Coronary artery (tissue), 2 donors: ENCODE measurements around the gene CSTA.
A peak's percentile ranks its signal among the peaks of the same experiment; 100 is the strongest.

ENCODE experiments used
- DNase-seq: peaks from one replicate; pipeline ENCODE4 v3.0.0-alpha.2; 2017; ENCODE audit warnings: low spot score
- H3K27ac ChIP-seq, 2 donors: fragments of 200-600 bp; sonication (generic); one replicate each; pipeline ENCODE4 v1.5.1; 2016 to 2019
- H3K4me3 ChIP-seq: fragments of 200-600 bp; sonication (generic); 2 replicates; pipeline ENCODE4 v1.5.1; 2016; ENCODE audit warnings: mild to moderate bottlenecking, moderate library complexity
- TF ChIP-seq, protein P1 (sequence below): fragments of 200-600 bp; sonication (generic); IDR thresholded peaks from one replicate; pipeline ENCODE4 v1.5.1; 2019; ENCODE audit warnings: antibody characterized with exemption

Gene CSTA

DNA sequence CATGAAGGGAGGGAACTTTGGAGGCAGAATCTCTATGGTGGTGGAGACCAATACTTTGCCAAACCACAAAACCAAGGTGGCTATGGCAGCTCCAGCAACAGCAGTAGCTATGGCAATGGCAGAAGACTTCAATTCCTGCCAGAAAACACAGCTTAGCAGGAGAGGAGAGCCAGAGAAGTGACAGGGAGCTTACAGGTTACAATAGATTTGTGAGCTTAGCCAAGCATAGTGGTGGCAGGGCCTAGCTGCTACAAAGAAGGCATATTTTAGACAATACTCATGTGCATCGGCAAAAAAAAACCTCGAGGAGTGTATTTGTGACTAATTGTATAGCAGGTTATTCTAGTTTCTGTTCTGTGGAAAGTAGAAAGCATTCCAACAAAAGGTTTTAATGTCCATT, 6.4 kb upstream of the CSTA start:
- DNase-seq, result no peak
- TF ChIP-seq, protein P1, sequence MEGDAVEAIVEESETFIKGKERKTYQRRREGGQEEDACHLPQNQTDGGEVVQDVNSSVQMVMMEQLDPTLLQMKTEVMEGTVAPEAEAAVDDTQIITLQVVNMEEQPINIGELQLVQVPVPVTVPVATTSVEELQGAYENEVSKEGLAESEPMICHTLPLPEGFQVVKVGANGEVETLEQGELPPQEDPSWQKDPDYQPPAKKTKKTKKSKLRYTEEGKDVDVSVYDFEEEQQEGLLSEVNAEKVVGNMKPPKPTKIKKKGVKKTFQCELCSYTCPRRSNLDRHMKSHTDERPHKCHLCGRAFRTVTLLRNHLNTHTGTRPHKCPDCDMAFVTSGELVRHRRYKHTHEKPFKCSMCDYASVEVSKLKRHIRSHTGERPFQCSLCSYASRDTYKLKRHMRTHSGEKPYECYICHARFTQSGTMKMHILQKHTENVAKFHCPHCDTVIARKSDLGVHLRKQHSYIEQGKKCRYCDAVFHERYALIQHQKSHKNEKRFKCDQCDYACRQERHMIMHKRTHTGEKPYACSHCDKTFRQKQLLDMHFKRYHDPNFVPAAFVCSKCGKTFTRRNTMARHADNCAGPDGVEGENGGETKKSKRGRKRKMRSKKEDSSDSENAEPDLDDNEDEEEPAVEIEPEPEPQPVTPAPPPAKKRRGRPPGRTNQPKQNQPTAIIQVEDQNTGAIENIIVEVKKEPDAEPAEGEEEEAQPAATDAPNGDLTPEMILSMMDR, result no peak
- H3K27ac ChIP-seq, result no peak overlapping the region
- no peak overlapping the region for H3K4me3 ChIP-seq

DNA sequence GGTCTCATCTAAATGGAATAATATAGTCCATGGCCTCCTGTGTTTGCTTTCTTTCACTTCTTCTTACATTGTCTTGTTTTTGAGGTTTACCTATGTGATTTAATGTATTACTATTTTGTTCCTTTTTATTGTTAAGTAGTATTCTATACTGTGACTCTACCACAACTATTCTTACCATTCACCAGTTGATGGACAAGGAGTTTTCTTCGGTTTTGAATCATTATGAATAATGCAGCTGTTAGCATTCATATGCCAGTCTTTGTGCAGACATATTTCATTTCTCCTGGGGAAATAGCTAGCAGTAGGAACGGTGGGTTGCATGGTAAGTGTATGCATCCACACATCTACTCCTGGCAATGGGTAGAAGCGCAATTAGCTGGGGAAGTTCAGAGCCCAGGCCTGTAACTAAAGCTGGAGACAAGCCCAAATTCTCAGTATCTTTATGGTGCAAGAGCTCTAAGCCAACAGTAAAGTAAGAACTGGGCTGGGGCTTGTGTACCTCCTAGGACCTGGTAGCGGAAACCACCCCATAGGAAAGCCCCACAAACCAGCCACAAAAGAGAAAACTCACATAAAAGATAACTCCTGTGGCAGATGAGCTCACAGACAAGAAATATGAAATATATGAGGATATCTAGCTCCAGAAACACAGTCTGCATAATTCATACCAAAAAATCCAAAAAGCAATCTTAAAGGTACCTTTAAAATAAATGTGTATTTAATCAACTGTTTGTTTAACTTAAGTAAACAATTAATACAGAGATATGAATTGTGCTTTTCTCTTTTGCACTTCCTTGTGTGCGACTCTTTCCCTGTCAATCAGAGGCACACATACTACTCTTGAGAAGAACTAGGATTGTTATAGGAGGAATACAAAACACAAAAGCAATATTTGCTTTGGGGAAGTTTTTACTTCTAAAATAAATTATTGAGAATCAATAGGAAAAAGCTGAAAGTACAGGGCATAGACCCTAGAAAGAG, 2.7 kb upstream of the CSTA start:
- TF ChIP-seq, protein P1, result no peak
- Histone ChIP-seq H3K4me3 (no peak overlapping the region), H3K27ac (no peak overlapping the region)
- DNase-seq, result no peak

DNA sequence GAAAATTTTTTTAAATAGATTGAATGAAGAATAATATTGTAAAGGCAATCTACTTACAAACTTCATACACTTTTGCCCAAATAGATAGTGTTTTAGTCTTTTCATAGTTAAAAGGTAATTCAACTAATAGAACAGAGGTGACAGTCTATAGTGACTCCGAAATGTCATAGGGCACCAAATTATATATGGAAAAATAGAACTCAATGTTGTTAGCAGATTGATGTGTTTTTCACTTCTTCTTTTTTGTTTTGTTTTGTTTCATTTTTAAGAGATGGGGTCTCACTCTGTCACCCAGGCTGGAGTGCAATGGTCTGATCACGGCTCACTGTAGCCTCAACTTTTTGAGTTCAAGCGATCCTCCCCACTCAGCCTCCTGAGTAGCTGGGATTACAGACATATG, 721 bp downstream of the CSTA start:
- Histone ChIP-seq H3K4me3 (peak overlapping the region; percentile 34), H3K27ac (no peak overlapping the region)
- DNase-seq, result no peak
- TF ChIP-seq, protein P1, result no peak

DNA sequence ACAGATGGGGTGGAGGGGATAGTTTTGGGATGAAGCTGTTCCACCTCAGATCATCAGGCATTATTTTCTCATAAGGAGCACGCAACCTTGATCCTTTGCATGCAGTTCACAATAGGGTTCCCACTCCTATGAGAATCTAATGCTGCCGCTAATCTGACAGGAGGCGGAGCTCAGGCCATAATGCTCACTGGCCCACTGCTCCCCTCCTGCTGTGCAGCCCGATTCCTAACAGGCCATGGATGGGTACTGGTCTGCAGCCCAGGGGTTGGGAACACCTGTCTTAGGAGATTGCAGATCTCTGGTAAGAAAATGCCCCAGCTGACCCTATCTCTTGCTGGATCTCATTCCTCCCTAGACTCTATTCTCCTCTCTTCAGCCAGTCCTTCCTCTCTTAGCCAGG, 6.8 kb downstream of the CSTA start:
- no peak overlapping the region for H3K4me3 ChIP-seq
- DNase-seq, result no peak
- no peak overlapping the region for H3K27ac ChIP-seq
- TF ChIP-seq, protein P1, result no peak

DNA sequence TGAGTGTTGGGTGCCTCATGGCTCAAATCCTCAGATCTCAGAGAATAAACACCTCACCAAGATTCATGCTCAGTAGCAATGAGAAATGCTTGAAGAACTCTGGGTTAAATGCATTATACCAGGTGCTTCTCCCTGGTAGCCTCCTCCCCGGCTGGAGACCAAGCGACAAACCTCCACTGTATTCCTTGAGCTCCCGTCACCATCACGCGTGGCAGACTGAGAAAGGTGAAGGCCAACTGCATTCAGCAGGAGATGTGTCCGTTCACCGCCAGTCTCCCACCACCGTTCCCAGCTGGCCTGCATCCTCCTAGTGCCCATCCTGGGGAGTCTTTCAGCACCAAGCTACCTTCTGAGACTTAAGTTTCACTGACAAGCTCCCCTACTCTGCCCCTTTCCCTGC, 7.5 kb downstream of the CSTA start:
- Histone ChIP-seq H3K4me3 (no peak overlapping the region), H3K27ac (no peak overlapping the region)
- TF ChIP-seq, protein P1, result no peak
- no peak for DNase-seq

DNA sequence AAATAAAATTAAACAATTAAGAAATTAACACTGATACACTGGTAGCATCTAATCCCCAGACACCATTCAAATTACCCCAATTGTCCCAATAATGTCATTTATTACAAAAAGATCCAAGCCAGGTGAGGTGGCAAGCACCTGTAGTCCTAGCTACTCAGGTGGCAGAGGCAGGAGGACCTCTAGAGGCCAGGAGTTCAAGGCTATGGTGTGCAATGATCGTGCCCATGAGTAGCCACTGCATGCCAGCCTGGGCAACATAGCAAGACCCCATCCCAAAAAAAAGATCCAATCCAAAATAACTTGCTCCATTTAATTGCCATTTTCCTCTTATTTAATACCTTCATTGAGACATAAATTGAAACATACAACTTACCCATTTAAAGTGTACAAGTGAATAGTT, 17.8 kb downstream of the CSTA start:
- Histone ChIP-seq H3K27ac (no peak overlapping the region), H3K4me3 (no peak overlapping the region)
- TF ChIP-seq, protein P1, result no peak
- DNase-seq, result no peak

DNA sequence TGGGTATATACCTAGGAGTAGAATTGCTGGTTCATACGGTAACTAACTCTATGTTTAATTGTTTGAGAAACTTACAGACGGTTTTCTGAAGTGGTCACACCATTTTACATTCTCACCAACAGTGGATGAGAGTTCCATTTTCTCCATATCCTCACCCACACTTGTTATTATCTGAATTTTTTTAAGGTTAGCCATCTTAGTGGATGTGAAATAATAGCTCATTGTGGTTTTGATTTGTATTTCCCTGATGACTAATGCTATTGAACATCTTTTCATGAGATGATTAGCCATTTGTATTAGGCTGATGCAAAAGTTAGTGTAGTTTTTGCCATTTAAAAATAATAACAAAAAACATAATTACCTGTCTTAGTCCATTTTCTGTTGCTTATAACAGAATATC, 18.6 kb downstream of the CSTA start:
- Histone ChIP-seq H3K4me3 (no peak overlapping the region), H3K27ac (no peak overlapping the region)
- DNase-seq, result no peak
- TF ChIP-seq, protein P1, result no peak
